DND-41 (cell line): ENCODE measurements around the gene C1orf56.

ENCODE experiments used
- EZH2 ChIP-seq: IDR thresholded peaks from 3 replicates; pipeline ENCODE4 v1.6.1; 2012; ENCODE audit warnings: borderline replicate concordance, low read depth, mild to moderate bottlenecking, moderate library complexity, low read length, inconsistent platforms; ENCODE audit not compliant: severe bottlenecking
- TF ChIP-seq, protein P1 (sequence below): IDR thresholded peaks from 2 replicates; pipeline ENCODE4 v1.5.1; 2012; ENCODE audit warnings: borderline replicate concordance, low read length, moderate library complexity, mild to moderate bottlenecking; ENCODE audit not compliant: poor library complexity, severe bottlenecking; ENCODE audit errors: extremely low read depth

DNA sequence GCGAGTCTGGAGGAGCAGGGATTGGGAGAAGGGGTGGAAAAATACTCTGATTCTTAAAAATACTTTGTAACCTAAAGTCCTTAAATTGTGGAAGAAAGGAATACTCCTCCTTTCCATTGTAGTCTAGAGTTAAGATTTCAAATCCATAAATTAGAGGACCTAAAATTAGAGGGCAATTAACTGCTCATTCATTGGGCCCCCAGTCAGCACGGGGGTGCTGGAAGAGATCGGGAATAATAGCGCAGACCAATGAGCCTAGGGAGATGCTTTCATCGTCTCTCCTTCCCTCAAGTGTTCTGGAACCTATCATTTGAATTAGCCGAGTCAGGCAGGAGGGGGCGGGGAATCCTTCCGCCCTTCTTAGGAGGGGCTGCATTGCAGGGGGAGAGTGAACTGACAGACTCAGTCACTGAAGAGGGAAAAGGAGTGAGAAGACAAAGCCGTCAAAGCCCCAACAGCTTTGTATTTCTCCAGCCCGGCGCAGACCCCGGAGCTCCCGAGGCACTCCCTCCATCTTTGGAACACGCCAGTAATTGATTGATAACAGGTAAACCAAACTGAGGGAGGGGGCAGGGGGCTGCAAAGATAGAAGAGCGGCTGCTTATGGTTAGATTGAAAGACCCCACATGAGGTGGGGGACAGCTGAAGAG, 12.6 kb downstream of the C1orf56 start, which contains the start of gene MLLT11:
- TF ChIP-seq, protein P1, sequence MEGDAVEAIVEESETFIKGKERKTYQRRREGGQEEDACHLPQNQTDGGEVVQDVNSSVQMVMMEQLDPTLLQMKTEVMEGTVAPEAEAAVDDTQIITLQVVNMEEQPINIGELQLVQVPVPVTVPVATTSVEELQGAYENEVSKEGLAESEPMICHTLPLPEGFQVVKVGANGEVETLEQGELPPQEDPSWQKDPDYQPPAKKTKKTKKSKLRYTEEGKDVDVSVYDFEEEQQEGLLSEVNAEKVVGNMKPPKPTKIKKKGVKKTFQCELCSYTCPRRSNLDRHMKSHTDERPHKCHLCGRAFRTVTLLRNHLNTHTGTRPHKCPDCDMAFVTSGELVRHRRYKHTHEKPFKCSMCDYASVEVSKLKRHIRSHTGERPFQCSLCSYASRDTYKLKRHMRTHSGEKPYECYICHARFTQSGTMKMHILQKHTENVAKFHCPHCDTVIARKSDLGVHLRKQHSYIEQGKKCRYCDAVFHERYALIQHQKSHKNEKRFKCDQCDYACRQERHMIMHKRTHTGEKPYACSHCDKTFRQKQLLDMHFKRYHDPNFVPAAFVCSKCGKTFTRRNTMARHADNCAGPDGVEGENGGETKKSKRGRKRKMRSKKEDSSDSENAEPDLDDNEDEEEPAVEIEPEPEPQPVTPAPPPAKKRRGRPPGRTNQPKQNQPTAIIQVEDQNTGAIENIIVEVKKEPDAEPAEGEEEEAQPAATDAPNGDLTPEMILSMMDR, result no peak
- no peak for TF ChIP-seq EZH2
